D721Med (cell line): ENCODE results near the gene PWWP2B.
"Not testable (repeated sequence)": the region's sequence is repeated elsewhere in the genome, so short reads cannot be mapped to it uniquely, and the experiment has no call there.

Source experiments
- DNase-seq: peaks from one replicate; pipeline ENCODE4 v3.0.0; 2011; ENCODE audit warnings: low spot score; ENCODE audit not compliant: insufficient read length
- FAIRE-seq: peaks from 2 replicates; lab custom pipeline; 2011; peaks lifted over from hg19 to GRCh38; lab: Jason Lieb, UNC
- TF ChIP-seq, protein P1 (sequence below): IDR thresholded peaks from 2 replicates; pipeline ENCODE4 v1.5.1; 2012; ENCODE audit warnings: mild to moderate bottlenecking, control low read depth; ENCODE audit not compliant: insufficient read depth; ENCODE audit errors: missing control alignments

PWWP2B gene

DNA sequence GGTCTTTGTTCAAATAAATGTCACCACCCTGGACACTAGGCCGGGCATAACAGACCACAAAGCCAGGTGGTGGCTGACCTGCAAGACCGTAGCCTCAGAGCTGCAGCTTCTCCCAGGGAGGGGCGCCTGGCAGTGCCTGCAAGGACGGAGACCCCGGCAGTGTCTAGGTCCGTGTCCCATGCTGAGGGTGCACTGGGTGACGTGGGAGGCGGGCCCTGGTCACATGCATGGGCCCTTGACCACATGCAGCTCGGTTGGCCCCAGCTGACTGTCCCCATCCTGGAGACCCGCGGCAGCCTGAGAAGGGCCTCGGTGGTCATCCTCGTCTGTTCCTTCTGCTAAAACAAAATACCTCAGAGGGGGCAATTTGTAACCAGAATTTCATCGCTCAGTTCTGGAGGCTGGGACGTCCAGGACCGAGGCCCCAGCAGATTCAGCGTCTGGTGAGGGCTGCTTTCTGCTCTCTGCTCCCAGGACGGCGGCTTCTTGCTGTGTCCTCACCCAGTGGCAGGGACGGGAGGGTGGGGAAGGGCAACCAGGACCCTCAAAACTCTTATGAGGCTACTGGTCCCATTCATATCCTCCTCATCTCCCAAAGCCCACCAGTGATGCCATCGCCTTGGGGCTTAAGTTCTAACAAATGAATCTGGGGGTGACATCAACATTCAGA, 36.8 kb downstream of the PWWP2B start:
- no peak for FAIRE-seq
- TF ChIP-seq, protein P1, sequence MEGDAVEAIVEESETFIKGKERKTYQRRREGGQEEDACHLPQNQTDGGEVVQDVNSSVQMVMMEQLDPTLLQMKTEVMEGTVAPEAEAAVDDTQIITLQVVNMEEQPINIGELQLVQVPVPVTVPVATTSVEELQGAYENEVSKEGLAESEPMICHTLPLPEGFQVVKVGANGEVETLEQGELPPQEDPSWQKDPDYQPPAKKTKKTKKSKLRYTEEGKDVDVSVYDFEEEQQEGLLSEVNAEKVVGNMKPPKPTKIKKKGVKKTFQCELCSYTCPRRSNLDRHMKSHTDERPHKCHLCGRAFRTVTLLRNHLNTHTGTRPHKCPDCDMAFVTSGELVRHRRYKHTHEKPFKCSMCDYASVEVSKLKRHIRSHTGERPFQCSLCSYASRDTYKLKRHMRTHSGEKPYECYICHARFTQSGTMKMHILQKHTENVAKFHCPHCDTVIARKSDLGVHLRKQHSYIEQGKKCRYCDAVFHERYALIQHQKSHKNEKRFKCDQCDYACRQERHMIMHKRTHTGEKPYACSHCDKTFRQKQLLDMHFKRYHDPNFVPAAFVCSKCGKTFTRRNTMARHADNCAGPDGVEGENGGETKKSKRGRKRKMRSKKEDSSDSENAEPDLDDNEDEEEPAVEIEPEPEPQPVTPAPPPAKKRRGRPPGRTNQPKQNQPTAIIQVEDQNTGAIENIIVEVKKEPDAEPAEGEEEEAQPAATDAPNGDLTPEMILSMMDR: no peak
- no peak for DNase-seq

DNA sequence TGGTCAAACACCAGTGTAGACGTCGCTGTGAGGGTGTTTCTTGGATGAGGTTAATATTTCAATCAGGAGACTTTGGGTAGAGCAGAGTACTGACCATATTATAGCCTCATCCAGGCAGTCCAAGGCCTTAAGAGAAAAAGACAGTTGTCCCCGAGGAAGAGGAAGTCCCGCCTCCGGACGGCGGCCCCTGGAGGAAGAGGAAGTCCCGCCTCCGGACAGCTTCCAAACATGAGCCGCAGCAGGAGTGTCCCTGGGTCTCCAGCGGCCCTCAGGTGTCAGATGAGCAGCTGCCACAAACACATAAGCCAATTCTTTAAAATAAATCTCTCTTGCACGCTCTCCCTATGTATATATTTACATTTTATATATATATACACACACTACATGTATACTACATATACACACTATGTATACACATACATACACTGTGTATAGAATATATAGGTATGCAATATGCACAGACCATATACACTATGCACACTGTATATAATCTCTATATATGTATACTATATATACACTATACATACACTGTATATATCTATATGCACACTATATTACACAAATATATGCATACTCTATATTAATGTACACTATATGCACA, 37.5 kb downstream of the PWWP2B start:
- FAIRE-seq: no peak
- DNase-seq: no peak
- TF ChIP-seq, protein P1: no peak

- DNase-seq, FAIRE-seq: not testable (repeated sequence)
Observed at GRCh38 chr10:132435320-132435719, 38.3 kb downstream of the PWWP2B start.

GRCh38 chr10:132436096-132436495, 39.1 kb downstream of the PWWP2B start:
- not testable (repeated sequence) for DNase-seq, FAIRE-seq

DNA sequence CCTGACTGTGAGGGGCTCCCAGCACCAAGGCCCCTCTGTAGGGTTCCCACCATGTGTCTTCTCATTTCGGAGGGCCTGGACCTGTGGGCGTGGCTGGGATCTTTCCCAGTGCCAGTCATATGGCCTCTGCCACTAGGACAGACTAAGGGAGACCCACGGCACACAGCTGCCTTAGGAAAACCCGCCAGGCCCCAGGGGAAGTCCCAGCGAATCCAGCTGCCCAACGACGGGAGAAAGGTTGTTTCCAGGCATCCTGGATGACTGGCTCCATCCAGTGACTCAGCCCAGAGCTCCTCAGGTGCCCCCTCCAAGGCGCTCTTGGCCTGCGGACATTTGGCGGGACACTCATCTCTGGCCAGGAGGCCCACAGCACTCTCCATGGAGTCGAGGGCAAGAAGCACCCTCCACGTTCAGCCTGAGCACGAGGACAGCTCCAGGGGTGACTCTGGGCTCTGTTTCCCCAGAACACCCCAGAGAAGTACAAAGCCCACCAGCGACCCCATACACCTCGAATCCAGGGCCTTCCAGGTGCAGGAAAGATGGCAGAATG, 39.9 kb downstream of the PWWP2B start:
- TF ChIP-seq, protein P1: no peak
- FAIRE-seq (no peak), DNase-seq (no peak)

DNA sequence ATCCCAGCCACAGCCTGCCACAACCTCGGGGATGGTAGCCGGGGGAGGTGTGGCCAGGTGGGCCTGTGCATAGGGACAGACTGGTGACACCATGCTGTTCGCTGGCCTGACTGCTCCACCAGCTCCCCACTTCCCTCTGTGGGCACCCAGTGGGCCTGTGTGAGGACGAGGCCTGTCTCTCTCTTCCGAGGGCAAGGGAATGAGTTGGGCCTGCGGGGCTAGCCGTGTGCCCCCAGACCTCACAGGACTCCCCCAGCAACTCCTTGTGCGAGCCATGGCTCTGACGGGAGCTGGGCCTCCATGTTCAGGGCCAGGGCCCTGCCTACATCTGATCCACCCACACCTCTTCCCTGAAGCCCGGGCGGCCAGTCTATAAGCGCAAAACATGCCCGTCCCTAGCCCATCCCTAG, 40.5 kb downstream of the PWWP2B start:
- TF ChIP-seq, protein P1: no peak
- FAIRE-seq (no peak), DNase-seq (no peak)

GRCh38 chr10:132438091-132439024, 41.4 kb downstream of the PWWP2B start:
- no peak for DNase-seq
- TF ChIP-seq, protein P1: no peak
- FAIRE-seq: no peak
